ENCODE measurements around the gene ZIM2. TPM values are rescaled to one million over a fixed set of nuclear protein-coding genes. Genes with fewer than 3 reads are reported as not detected.

ZIM2 gene
- total and polyA plus RNA-seq, 10 of the 15 experiments (the other 5 are each of a cell fraction or from before 2014, with no cell fraction given): not detected

- TF ChIP-seq SKIL (IDR thresholded peaks at IDR 0.05; ENCODE audit: low read depth, poor library complexity, severe bottlenecking) (no peak), KLF5 (IDR thresholded peaks at IDR 0.05; ENCODE audit: partially characterized antibody) (no peak), RB1 (IDR thresholded peaks at IDR 0.05; ENCODE audit: borderline replicate concordance) (no peak), RUNX3 (IDR thresholded peaks at IDR 0.05; ENCODE audit: low read length) (no peak), RCOR1 (conservative IDR thresholded peaks at IDR 0.05; ENCODE audit: low read depth, low read length) (no peak), WRNIP1 (IDR thresholded peaks at IDR 0.05; ENCODE audit: borderline replicate concordance, low read depth, low read length) (no peak), NR2C1 (IDR thresholded peaks at IDR 0.05) (no peak), JUNB (IDR thresholded peaks at IDR 0.05) (no peak), POLR2A (IDR thresholded peaks at IDR 0.05; ENCODE audit: low read depth, low read length) (no peak)
Observed at GRCh38 chr19:56759531-56759930, 81.0 kb downstream of the ZIM2 start (continued).

GRCh38 chr19:56751078-56751489 lies 89.4 kb downstream of the ZIM2 start:
- Histone ChIP-seq H3K79me2 (ENCODE audit: control insufficient read depth, insufficient read depth, low read length) (no peaks in the 10 kb centered on the region), H3K36me3 (ENCODE audit: control insufficient read depth in 2 of 2, insufficient read depth in 2 of 2, low read length in 1 of 2) (no peaks in the 10 kb centered on the region), H3K4me3 (no peak overlapping the region), H3K4me1 (ENCODE audit: control insufficient read depth, insufficient read depth, low read length) (no peaks in the 10 kb centered on the region), H3K27me3 (replicated peaks in 1 of 2; ENCODE audit: control insufficient read depth in 2 of 2, insufficient read depth in 2 of 2, low read length in 1 of 2) (no peaks in the 10 kb centered on the region), H3K4me2 (ENCODE audit: control insufficient read depth, insufficient read depth) (no peak overlapping the region), H3K9ac (ENCODE audit: control insufficient read depth, insufficient read depth, low read length) (no peak overlapping the region), H4K20me1 (ENCODE audit: control insufficient read depth, insufficient read depth) (no peaks in the 10 kb centered on the region), H2AFZ (ENCODE audit: control insufficient read depth, low read depth, low read length) (no peak overlapping the region), H3K9me3 (replicated peaks; ENCODE audit: control insufficient read depth, insufficient read depth, low read length) (no peaks in the 10 kb centered on the region; the same call in 2 of the 3 replicates), H3K27ac (ENCODE audit: control insufficient read depth, insufficient read depth) (no peak overlapping the region)
- no TSS peak for BruUV-seq (replicated peaks)
- CTCF ChIA-PET: no interaction called here
- intact Hi-C loops (cut with micrococcal nuclease; ENCODE audit: unreplicated experiment) (no loop called here), in situ Hi-C loops (cut with MboI) (no loop called here)
- SMC1A ChIA-PET (ENCODE audit: uncharacterized antibody, unreplicated experiment): no interaction called here
- WGBS (ENCODE audit: insufficient coverage, insufficient replicate concordance, low lambda C conversion rate, missing lambda C conversion rate): 36% methylated on average over 6 of the region's 6 CpGs
- RAD21 ChIA-PET (ENCODE audit: unreplicated experiment): no interaction called here
- DNase-seq (ENCODE audit: low read depth, low spot score) (no peak), ATAC-seq (no peak), FAIRE-seq (no peak)
- POLR2A ChIA-PET: no interaction called here
- no peak for TF ChIP-seq CTCF (IDR thresholded peaks at IDR 0.05 in 2 of 3, conservative IDR thresholded peaks at IDR 0.05 in 1 of 3; ENCODE audit: control insufficient read depth in 2 of 3, extremely low read depth in 1 of 3, insufficient read depth in 1 of 3, low read depth in 3 of 3, low read length in 3 of 3)
- no peak for TF ChIP-seq NKRF (conservative IDR thresholded peaks at IDR 0.05)
- TF ChIP-seq ETV6 (conservative IDR thresholded peaks at IDR 0.05 in 1 of 2, IDR thresholded peaks at IDR 0.05 in 1 of 2; ENCODE audit: borderline replicate concordance in 1 of 2, low read depth in 1 of 2): no peak
- no peak for TF ChIP-seq CEBPB (IDR thresholded peaks at IDR 0.05; ENCODE audit: borderline replicate concordance in 1 of 2, low read depth in 2 of 2, low read length in 2 of 2)
- no peak for TF ChIP-seq CREB1 (IDR thresholded peaks at IDR 0.05; ENCODE audit: low read depth)
- TF ChIP-seq CEBPZ (IDR thresholded peaks at IDR 0.05; ENCODE audit: low read depth, low read length): no peak
